ENCODE measurements around the gene AVPI1. TPM values are rescaled to one million over a fixed set of nuclear protein-coding genes. Genes with fewer than 3 reads are reported as not detected.
"Not testable (repeated sequence)": the region's sequence is repeated elsewhere in the genome, so short reads cannot be mapped to it uniquely, and the experiment has no call there.

The AVPI1 gene
- total and polyA plus RNA-seq, 10 of the 15 experiments (the other 5 are each of a cell fraction or from before 2014, with no cell fraction given) = 0.08 to 1.4 (median 0.84) TPM

DNA sequence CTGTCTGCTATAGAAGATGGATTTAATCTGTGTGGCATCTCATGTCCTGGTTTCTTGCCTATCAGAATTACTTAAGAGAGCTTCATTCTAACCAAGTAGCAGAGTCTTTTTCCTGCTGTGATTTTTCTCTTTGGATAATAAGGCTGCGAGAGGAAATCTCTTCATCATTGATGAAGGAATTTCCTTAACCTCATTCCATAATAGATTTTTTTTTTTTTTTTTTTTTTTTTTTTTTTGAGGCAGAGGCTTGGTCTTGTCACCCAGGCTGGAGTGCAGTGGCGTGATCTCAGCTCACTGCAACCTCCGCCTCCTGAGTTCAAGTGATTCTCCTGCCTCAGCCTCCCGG, 37.7 kb downstream of the AVPI1 start:
- peak overlapping the region; percentile 60 for H3K27ac ChIP-seq (ENCODE audit: control insufficient read depth, insufficient read depth)
- RAD21 ChIA-PET (ENCODE audit: unreplicated experiment) = interaction anchor here (1.9 to 2.1 kb wide), 2 partner anchors 27 to 77 kb away, joined by 4 to 9 read pairs; partner anchors contain the start of gene ANKRD2
- not testable (repeated sequence) for FAIRE-seq

DNA sequence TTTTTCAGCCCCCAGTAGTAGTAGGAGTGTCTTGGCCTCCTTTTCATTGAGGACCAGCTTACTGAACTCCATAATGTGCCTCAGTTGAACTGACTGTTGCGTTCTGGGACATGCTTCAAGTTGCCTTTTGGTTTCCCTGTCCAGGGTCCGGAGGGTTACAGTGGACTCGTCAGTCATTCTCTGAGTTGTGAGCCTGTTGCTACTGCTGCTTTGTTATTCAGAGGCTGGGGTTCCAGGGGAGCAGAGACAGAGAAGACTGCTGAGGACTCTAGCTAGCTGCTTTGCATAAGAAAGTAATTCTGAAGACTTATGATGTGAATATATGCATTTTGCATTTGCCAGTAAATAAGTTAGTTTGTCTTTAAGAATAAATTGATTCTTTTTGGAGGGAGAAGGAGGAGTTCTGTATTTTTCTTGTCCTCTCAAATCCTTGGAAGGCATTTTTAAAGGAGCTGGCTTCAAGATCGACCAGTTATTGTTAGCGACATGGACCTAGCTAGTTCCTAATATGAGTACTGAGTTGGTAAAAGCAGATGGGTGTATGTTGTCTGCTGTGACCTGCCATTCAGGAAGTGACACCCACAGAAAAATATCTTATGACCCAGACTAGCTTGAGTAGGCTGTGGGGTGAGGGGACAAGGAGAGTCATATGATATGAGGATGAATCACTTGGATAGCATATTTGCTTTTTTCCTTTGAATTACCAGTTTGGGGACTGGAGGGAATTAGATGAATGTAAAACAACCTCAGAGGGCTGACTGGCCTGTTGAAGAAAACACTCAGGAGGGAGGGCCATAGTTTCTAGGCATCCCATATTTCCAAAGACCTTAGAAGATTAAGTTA, 38.3 kb downstream of the AVPI1 start:
- ChIA-PET SMC1A (ENCODE audit: uncharacterized antibody, unreplicated experiment) (interaction anchor here (0.5 to 1.5 kb wide), 10 partner anchors 10 to 475 kb away, joined by 3 to 7 read pairs (median 4); partner anchors contain the start of gene AVPI1), CTCF (interaction anchor here (0.6 to 2.4 kb wide), 8 partner anchors 27 to 1039 kb away, joined by 3 to 6 read pairs (median 3); partner anchors contain the start of genes ANKRD2, AVPI1 and ZFYVE27), RAD21 (ENCODE audit: unreplicated experiment) (interaction anchor here (0.8 to 2.1 kb wide), 3 partner anchors 27 to 76 kb away, joined by 4 to 9 read pairs (median 4); partner anchors contain the start of genes ANKRD2 and AVPI1), POLR2A (interaction anchor here (0.7 to 1.2 kb wide), 5 partner anchors 8 to 152 kb away, joined by 3 to 5 read pairs (median 3); partner anchors contain the start of genes AVPI1 and PI4K2A)
- intact Hi-C loops (cut with micrococcal nuclease; ENCODE audit: unreplicated experiment) = no loop called here
- no peaks in the 10 kb centered on the region for H4K20me1 ChIP-seq (ENCODE audit: control insufficient read depth, insufficient read depth)
- peaks cover 5% of the 10 kb centered on the region for H3K79me2 ChIP-seq (ENCODE audit: control insufficient read depth, insufficient read depth, low read length)
- H3K27me3 ChIP-seq (replicated peaks in 1 of 2; ENCODE audit: control insufficient read depth in 2 of 2, insufficient read depth in 2 of 2, low read length in 1 of 2) = no peaks in the 10 kb centered on the region
- WGBS (ENCODE audit: insufficient coverage, insufficient replicate concordance, low lambda C conversion rate, missing lambda C conversion rate) = 1% methylated on average over 5 of the region's 5 CpGs
- H3K4me1 ChIP-seq (ENCODE audit: control insufficient read depth, insufficient read depth, low read length) = peaks cover 7% of the 10 kb centered on the region
- in situ Hi-C loops (cut with MboI) = no loop called here
- H3K4me3 ChIP-seq = no peak overlapping the region; the same call in 1 of the 2 replicates
- DNase-seq (ENCODE audit: low read depth, low spot score) (peak; percentile 47), FAIRE-seq (peak; percentile 78), ATAC-seq (peak; percentile 98)
- BruUV-seq (replicated peaks) = no TSS peak
- peak overlapping the region; percentile 48 for H3K4me2 ChIP-seq (ENCODE audit: control insufficient read depth, insufficient read depth)
- H2AFZ ChIP-seq (ENCODE audit: control insufficient read depth, low read depth, low read length) = peak overlapping the region; percentile 79
- H3K9ac ChIP-seq (ENCODE audit: control insufficient read depth, insufficient read depth, low read length) = peak overlapping the region; percentile 5; the same call in 1 of the 2 replicates
- H3K36me3 ChIP-seq (ENCODE audit: control insufficient read depth in 2 of 2, insufficient read depth in 2 of 2, low read length in 1 of 2) = peaks cover 5 to 7% of the 10 kb centered on the region in 2 experiments; a peak in 3 of 4 replicates
- H3K27ac ChIP-seq (ENCODE audit: control insufficient read depth, insufficient read depth) = peak overlapping the region; percentile 60
- no peaks in the 10 kb centered on the region for H3K9me3 ChIP-seq (replicated peaks; ENCODE audit: control insufficient read depth, insufficient read depth, low read length)
- TF ChIP-seq RELB (IDR thresholded peaks at IDR 0.05; ENCODE audit: low read depth) = peak; percentile 63; the same call in 1 of the 2 replicates
- TF ChIP-seq STAT1 (conservative IDR thresholded peaks at IDR 0.05) = no peak
- no peak for TF ChIP-seq ZNF384 (IDR thresholded peaks at IDR 0.05; ENCODE audit: borderline replicate concordance, low read depth, low read length)
- no peak for TF ChIP-seq ZNF274 (IDR thresholded peaks at IDR 0.05; ENCODE audit: insufficient read depth, insufficient read length)
- TF ChIP-seq CBX5 (IDR thresholded peaks at IDR 0.05; ENCODE audit: low read depth) = no peak
- TF ChIP-seq ATF7 (IDR thresholded peaks at IDR 0.05; ENCODE audit: low read depth) = peak; percentile 66; the same call in 1 of the 2 replicates
- no peak for TF ChIP-seq MEF2B (IDR thresholded peaks at IDR 0.05; ENCODE audit: partially characterized antibody, poor library complexity, severe bottlenecking)
- TF ChIP-seq NFYA (IDR thresholded peaks at IDR 0.05; ENCODE audit: borderline replicate concordance, low read depth, low read length) = no peak
- no peak for TF ChIP-seq CHD1 (IDR thresholded peaks at IDR 0.05; ENCODE audit: low read depth, low read length)
- TF ChIP-seq BCL11A (IDR thresholded peaks at IDR 0.05; ENCODE audit: low read depth, low read length) = no peak
- no peak for TF ChIP-seq ZNF24 (IDR thresholded peaks at IDR 0.05)
- no peak for TF ChIP-seq ZBED1 (IDR thresholded peaks at IDR 0.05; ENCODE audit: borderline replicate concordance)
- no peak for TF ChIP-seq IRF4 (IDR thresholded peaks at IDR 0.05; ENCODE audit: low read depth, low read length)
- no peak for TF ChIP-seq SMARCA5 (IDR thresholded peaks at IDR 0.05)
- TF ChIP-seq FOXM1 (IDR thresholded peaks at IDR 0.05; ENCODE audit: low read depth, low read length) = 0 out of 2 replicates have a peak, but pooled peaks have one; percentile 25

More for the DNA sequence above, 37.7 kb downstream of the AVPI1 start:
- ChIA-PET SMC1A (ENCODE audit: uncharacterized antibody, unreplicated experiment) (interaction anchor here (0.6 to 1.5 kb wide), 7 partner anchors 20 to 474 kb away, joined by 3 to 7 read pairs (median 4); partner anchors contain the start of gene AVPI1), CTCF (interaction anchor here (0.6 to 2.4 kb wide), 4 partner anchors 27 to 1040 kb away, joined by 3 to 6 read pairs (median 4); partner anchors contain the start of gene ANKRD2), POLR2A (interaction anchor here (0.7 to 1.2 kb wide), 4 partner anchors 10 to 152 kb away, joined by 3 to 5 read pairs (median 4); partner anchors contain the start of gene AVPI1)
- H3K4me3 ChIP-seq; in situ Hi-C loops (cut with MboI); ATAC-seq; DNase-seq (ENCODE audit: low read depth, low spot score); H3K79me2 ChIP-seq (ENCODE audit: control insufficient read depth, insufficient read depth, low read length); H3K9ac ChIP-seq (ENCODE audit: control insufficient read depth, insufficient read depth, low read length); H3K4me1 ChIP-seq (ENCODE audit: control insufficient read depth, insufficient read depth, low read length); intact Hi-C loops (cut with micrococcal nuclease; ENCODE audit: unreplicated experiment); H3K27me3 ChIP-seq (replicated peaks in 1 of 2; ENCODE audit: control insufficient read depth in 2 of 2, insufficient read depth in 2 of 2, low read length in 1 of 2); H3K9me3 ChIP-seq (replicated peaks; ENCODE audit: control insufficient read depth, insufficient read depth, low read length); BruUV-seq (replicated peaks); H4K20me1 ChIP-seq (ENCODE audit: control insufficient read depth, insufficient read depth); H3K36me3 ChIP-seq (ENCODE audit: control insufficient read depth in 2 of 2, insufficient read depth in 2 of 2, low read length in 1 of 2): not testable (repeated sequence)
- H3K4me2 ChIP-seq (ENCODE audit: control insufficient read depth, insufficient read depth) = peak overlapping the region; percentile 48
- 100% methylated on average over 4 of the region's 4 CpGs for whole genome bisulfite sequencing (ENCODE audit: insufficient coverage, insufficient replicate concordance, low lambda C conversion rate, missing lambda C conversion rate)
- peak overlapping the region; percentile 79 for H2AFZ ChIP-seq (ENCODE audit: control insufficient read depth, low read depth, low read length)
